Adipocyte (in vitro differentiated cells): Measurements from ENCODE around the gene CACNB4.

Experiments
- DNase-seq: peaks from one replicate; pipeline ENCODE4 v3.0.0-alpha.2; 2015; ENCODE audit warnings: low read depth
- H3K27me3 ChIP-seq: replicated peaks from 2 replicates; pipeline ENCODE4 v1.7.0; 2013; ENCODE audit warnings: mild to moderate bottlenecking, low read length, moderate library complexity; ENCODE audit not compliant: control insufficient read depth, insufficient read depth
- H3K36me3 ChIP-seq: 2 replicates; pipeline ENCODE4 v1.7.0; 2013; ENCODE audit warnings: low read length, mild to moderate bottlenecking, moderate library complexity; ENCODE audit not compliant: control insufficient read depth, insufficient read depth, severe bottlenecking
- H3K4me1 ChIP-seq: 2 replicates; pipeline ENCODE4 v1.7.0; 2013; ENCODE audit warnings: mild to moderate bottlenecking, low read length, moderate library complexity; ENCODE audit not compliant: control insufficient read depth, insufficient read depth
- H3K4me3 ChIP-seq: 2 replicates; pipeline ENCODE4 v1.7.0; 2013; ENCODE audit warnings: mild to moderate bottlenecking, low read length, moderate library complexity
- H3K9ac ChIP-seq: 2 replicates; pipeline ENCODE4 v1.7.0; 2013; ENCODE audit warnings: mild to moderate bottlenecking, low read length, moderate library complexity
- H3K9me3 ChIP-seq: 2 replicates; pipeline ENCODE4 v1.7.0; 2013; ENCODE audit warnings: mild to moderate bottlenecking, low read length, moderate library complexity; ENCODE audit not compliant: control insufficient read depth

The CACNB4 gene

GRCh38 chr2:151842830-151843690 lies 255.8 kb downstream of the CACNB4 start:
- no peak overlapping the region for H3K9ac ChIP-seq

DNA sequence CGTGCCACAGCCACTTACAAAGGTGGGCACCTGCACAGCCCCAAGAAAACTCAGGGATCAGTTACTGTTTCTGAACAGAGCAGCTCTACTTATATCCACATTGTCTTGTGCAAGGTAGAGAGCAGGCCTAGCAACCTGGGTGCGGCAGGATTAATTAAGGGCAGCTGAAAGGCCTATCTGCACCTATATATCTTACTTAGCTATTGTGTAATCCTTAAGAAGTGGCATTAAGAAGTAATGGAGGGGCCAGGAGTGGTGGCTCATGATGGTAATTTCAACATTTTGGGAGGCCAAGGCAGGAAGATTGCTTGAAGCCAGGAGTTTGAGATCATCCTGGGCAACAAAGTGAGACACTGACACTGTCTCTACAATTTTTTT lies 257.8 kb downstream of the CACNB4 start:
- no peak overlapping the region for H3K9ac ChIP-seq

More at GRCh38 chr2:151842830-151843690, 255.8 kb downstream of the CACNB4 start:
- no peak for DNase-seq
- H3K36me3 ChIP-seq: no peaks in the 10 kb centered on the region
- H3K4me1 ChIP-seq: no peaks in the 10 kb centered on the region
- no peak overlapping the region for H3K4me3 ChIP-seq
- H3K27me3 ChIP-seq: no peaks in the 10 kb centered on the region
- no peaks in the 10 kb centered on the region for H3K9me3 ChIP-seq

GRCh38 chr2:151840216-151841046 lies 258.4 kb downstream of the CACNB4 start:
- Histone ChIP-seq H3K36me3 (no peaks in the 10 kb centered on the region), H3K9me3 (no peaks in the 10 kb centered on the region), H3K4me3 (no peak overlapping the region), H3K27me3 (no peaks in the 10 kb centered on the region), H3K4me1 (no peaks in the 10 kb centered on the region), H3K9ac (no peak overlapping the region)
- DNase-seq: no peak

More for the DNA sequence above, 257.8 kb downstream of the CACNB4 start:
- H3K27me3 ChIP-seq: no peaks in the 10 kb centered on the region
- H3K36me3 ChIP-seq: no peaks in the 10 kb centered on the region
- H3K9me3 ChIP-seq: no peaks in the 10 kb centered on the region
- H3K4me3 ChIP-seq: no peak overlapping the region
- no peaks in the 10 kb centered on the region for H3K4me1 ChIP-seq
- DNase-seq: no peak

- H3K9ac ChIP-seq: no peak overlapping the region
- H3K9me3 ChIP-seq: no peaks in the 10 kb centered on the region
- no peak for DNase-seq
- H3K27me3 ChIP-seq: no peaks in the 10 kb centered on the region
- H3K36me3 ChIP-seq: no peaks in the 10 kb centered on the region
- H3K4me3 ChIP-seq: no peak overlapping the region
- no peaks in the 10 kb centered on the region for H3K4me1 ChIP-seq
Measured at GRCh38 chr2:151837926-151838325, 260.9 kb downstream of the CACNB4 start.

DNA sequence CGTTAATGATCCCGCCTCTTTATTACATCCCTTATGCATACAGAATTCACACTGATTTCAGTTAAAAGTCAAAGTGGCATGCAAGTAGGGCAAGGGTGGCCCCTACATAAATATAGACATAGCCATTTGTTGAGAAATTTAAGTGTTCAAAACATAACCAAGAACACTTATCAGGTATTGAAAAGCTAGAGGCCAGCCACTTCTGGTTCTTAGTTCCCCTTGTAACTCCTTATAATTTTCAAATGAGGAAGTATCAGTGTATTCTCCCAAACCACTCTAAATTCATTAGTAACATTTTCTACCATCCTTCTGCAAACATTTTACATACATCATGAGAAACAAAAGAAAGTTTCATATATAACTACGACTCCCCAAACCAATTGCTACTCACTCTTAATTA lies 264.9 kb downstream of the CACNB4 start:
- no peak for DNase-seq
- Histone ChIP-seq H3K4me3 (no peak overlapping the region), H3K27me3 (no peaks in the 10 kb centered on the region), H3K9ac (no peak overlapping the region), H3K9me3 (no peaks in the 10 kb centered on the region), H3K36me3 (no peaks in the 10 kb centered on the region), H3K4me1 (no peaks in the 10 kb centered on the region)

DNA sequence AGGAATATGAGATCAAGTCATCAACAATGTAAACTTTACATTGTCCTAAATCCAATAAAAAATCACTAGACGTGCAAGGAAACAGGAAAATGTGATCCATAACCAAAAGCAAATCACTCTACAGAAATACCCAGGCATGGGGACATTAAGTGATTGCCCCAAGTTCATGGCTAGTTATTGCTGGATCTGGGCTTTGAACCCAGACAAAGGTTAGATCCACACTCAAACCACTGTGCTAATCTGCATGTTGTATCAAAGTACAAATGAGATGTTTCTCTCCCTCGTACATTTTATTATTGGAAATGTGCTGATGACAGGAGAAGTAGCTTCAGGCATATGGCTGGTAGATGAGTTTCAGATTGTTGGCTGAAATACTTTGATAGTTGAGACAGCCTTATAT lies 267.9 kb downstream of the CACNB4 start:
- DNase-seq: no peak
- Histone ChIP-seq H3K4me1 (peaks cover 13% of the 10 kb centered on the region), H3K4me3 (no peak overlapping the region), H3K27me3 (no peaks in the 10 kb centered on the region), H3K36me3 (no peaks in the 10 kb centered on the region), H3K9ac (no peak overlapping the region), H3K9me3 (no peaks in the 10 kb centered on the region)

GRCh38 chr2:151828890-151829324 lies 269.9 kb downstream of the CACNB4 start:
- Histone ChIP-seq H3K27me3 (no peaks in the 10 kb centered on the region), H3K4me1 (peaks cover 14% of the 10 kb centered on the region), H3K4me3 (peak overlapping the region; percentile 97), H3K9me3 (no peaks in the 10 kb centered on the region), H3K36me3 (peaks cover 4% of the 10 kb centered on the region), H3K9ac (peak overlapping the region; percentile 95)
- no peak for DNase-seq

DNA sequence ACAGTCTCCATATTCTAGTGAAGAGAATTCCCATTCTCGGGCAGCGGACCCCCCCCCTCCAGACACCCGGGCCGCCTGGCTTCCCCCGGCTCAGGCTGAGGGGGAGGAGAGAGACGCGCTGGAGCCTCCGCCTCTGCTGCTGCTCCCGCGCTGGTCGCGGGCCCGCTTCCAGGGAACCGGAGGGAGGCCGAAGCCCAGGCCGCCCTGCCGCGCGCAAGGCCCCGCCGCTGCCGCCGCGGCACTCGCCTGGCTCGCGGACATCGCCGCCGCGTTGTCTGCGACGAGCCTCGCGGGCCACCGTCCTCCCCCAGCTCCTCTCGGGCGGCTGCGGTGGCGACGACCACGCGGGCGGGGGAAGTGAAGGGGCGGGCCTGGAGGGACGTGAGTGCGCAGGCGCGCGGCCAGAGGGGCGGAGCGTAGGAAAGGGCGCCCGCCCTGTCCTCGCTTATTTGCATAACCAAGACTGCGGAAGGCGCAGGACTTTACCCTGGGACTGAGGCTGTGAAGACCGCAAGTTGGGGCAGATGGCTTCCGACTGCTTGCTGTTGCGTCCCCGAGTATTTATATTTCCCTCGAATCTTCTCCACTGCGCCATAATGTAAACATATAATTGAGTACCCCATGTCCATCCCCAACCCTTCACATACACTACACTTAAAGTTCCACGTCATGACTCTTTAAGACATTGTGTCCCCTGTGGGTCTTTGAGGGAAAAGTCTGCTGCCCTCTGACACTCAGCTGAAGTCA lies 270.5 kb downstream of the CACNB4 start, which contains the start of gene ARL5A:
Gene ARL5A (minus strand): TSS at position 279 of the 747 bp plus-strand sequence. CDS start 245 bp downstream, at position 34.
- Histone ChIP-seq H3K27me3 (no peaks in the 10 kb centered on the region), H3K4me3 (peak within 1 kb of the TSS; percentile 97), H3K4me1 (peaks cover 20% of the 10 kb centered on the region), H3K9ac (peak within 1 kb of the TSS; percentile 95), H3K36me3 (peaks cover 4% of the 10 kb centered on the region), H3K9me3 (no peaks in the 10 kb centered on the region)
- peak; percentile 98 for DNase-seq

- Histone ChIP-seq H3K4me1 (peaks cover 26% of the 10 kb centered on the region), H3K9me3 (no peaks in the 10 kb centered on the region), H3K9ac (peak overlapping the region; percentile 95), H3K27me3 (no peaks in the 10 kb centered on the region), H3K36me3 (peaks cover 4% of the 10 kb centered on the region), H3K4me3 (peak overlapping the region; percentile 97)
- DNase-seq: peak; percentile 57
Measured at GRCh38 chr2:151827564-151828142, 271.2 kb downstream of the CACNB4 start.

- peak; percentile 23 for DNase-seq
- H3K36me3 ChIP-seq: peaks cover 4% of the 10 kb centered on the region
- H3K4me3 ChIP-seq: peak overlapping the region; percentile 97
- H3K9ac ChIP-seq: peak overlapping the region; percentile 95
- H3K9me3 ChIP-seq: no peaks in the 10 kb centered on the region
- no peaks in the 10 kb centered on the region for H3K27me3 ChIP-seq
- peaks cover 31% of the 10 kb centered on the region for H3K4me1 ChIP-seq
Measured at GRCh38 chr2:151826737-151827157, 272.1 kb downstream of the CACNB4 start.
